HepG2 (cell line): ENCODE results near the gene ZNF513. TPM values are rescaled to one million over a fixed set of nuclear protein-coding genes. Genes with fewer than 3 reads are reported as not detected.

ENCODE experiments used
- CHCHD3 ChIP-seq: sonication (generic); formaldehyde crosslinking; IDR thresholded peaks from 2 replicates; pipeline ENCODE4 v1.8.0; 2022; ENCODE audit warnings: mild to moderate bottlenecking, missing genetic modification reagents, moderate library complexity
- FOXK2 ChIP-seq: fragments of 450-650 bp; IDR thresholded peaks from 2 replicates; pipeline ENCODE4 v1.6.1; 2016
- HNRNPL ChIP-seq: fragments of 200-400 bp; formaldehyde crosslinking; IDR thresholded peaks from 2 replicates; pipeline ENCODE4 v1.6.1; 2017; ENCODE audit warnings: mild to moderate bottlenecking, low read depth, low read length
- IRF2 ChIP-seq: IDR thresholded peaks from 2 replicates; pipeline ENCODE4 v1.6.1; 2018; ENCODE audit warnings: missing genetic modification reagents, missing compliant biosample characterization
- IRX3 ChIP-seq: sonication (generic); formaldehyde crosslinking; IDR thresholded peaks from 2 replicates; pipeline ENCODE4 v1.8.1; 2023; ENCODE audit warnings: mild to moderate bottlenecking, low read depth, missing genetic modification reagents, borderline replicate concordance
- KAT2B ChIP-seq: fragments of 150-350 bp; IDR thresholded peaks from 2 replicates; pipeline ENCODE4 v1.6.1; 2014; ENCODE audit warnings: low read depth, low read length, borderline replicate concordance
- KDM1A ChIP-seq: IDR thresholded peaks from 2 replicates; pipeline ENCODE4 v1.6.1; 2016; ENCODE audit warnings: missing compliant biosample characterization
- LBX2 ChIP-seq: sonication (generic); formaldehyde crosslinking; IDR thresholded peaks from 2 replicates; pipeline ENCODE4 v1.5.0; 2020; ENCODE audit warnings: missing genetic modification reagents, mild to moderate bottlenecking, borderline replicate concordance
- LCORL ChIP-seq, 2 experiments: fragments of 450-650 bp in 1 of 2; sonication (generic) in 1 of 2; formaldehyde crosslinking in 1 of 2; IDR thresholded peaks; 2 replicates each; pipeline versions ENCODE4 v1.5.0 to v1.6.1; 2017 to 2020; ENCODE audit warnings: antibody characterized with exemption in 1 of 2, missing genetic modification reagents in 1 of 2
- MAX ChIP-seq: IDR thresholded peaks from 2 replicates; pipeline ENCODE4 v1.6.1; 2012; ENCODE audit warnings: inconsistent platforms
- MIER2 ChIP-seq: IDR thresholded peaks from 2 replicates; pipeline ENCODE4 v1.6.1; 2016; ENCODE audit warnings: missing biosample characterization, missing genetic modification reagents
- MXD3 ChIP-seq: IDR thresholded peaks from 2 replicates; pipeline ENCODE4 v1.6.1; 2016; ENCODE audit warnings: mild to moderate bottlenecking, missing biosample characterization, missing genetic modification reagents
- PHF21A ChIP-seq: sonication (generic); formaldehyde crosslinking; IDR thresholded peaks from 2 replicates; pipeline ENCODE4 v1.5.0; 2020; ENCODE audit warnings: mild to moderate bottlenecking, missing genetic modification reagents
- PHF5A ChIP-seq: IDR thresholded peaks from one replicate; pipeline ENCODE4 v1.6.1; 2018; ENCODE audit warnings: low read depth, missing genetic modification reagents; ENCODE audit not compliant: unreplicated experiment
- REPIN1 ChIP-seq: sonication (generic); formaldehyde crosslinking; IDR thresholded peaks from 2 replicates; pipeline ENCODE4 v1.8.0; 2022; ENCODE audit warnings: missing genetic modification reagents, low read depth, mild to moderate bottlenecking, borderline replicate concordance
- SMAD3 ChIP-seq: sonication (generic); formaldehyde crosslinking; IDR thresholded peaks from 2 replicates; pipeline ENCODE4 v1.4.0; 2020; ENCODE audit warnings: missing genetic modification reagents
- SMYD3 ChIP-seq: sonication (generic); formaldehyde crosslinking; IDR thresholded peaks from 2 replicates; pipeline ENCODE4 v1.8.1; 2023; ENCODE audit warnings: mild to moderate bottlenecking, missing genetic modification reagents
- TOPORS ChIP-seq: sonication (generic); formaldehyde crosslinking; IDR thresholded peaks from 2 replicates; pipeline ENCODE4 v1.8.0; 2023; ENCODE audit warnings: mild to moderate bottlenecking, missing genetic modification reagents
- XBP1 ChIP-seq: sonication (generic); formaldehyde crosslinking; IDR thresholded peaks from 2 replicates; pipeline ENCODE4 v1.5.0; 2020; ENCODE audit warnings: missing genetic modification reagents
- YEATS4 ChIP-seq: sonication (generic); formaldehyde crosslinking; IDR thresholded peaks from 2 replicates; pipeline ENCODE4 v1.4.0; 2020; ENCODE audit warnings: missing genetic modification reagents, borderline replicate concordance
- ZBTB7B ChIP-seq: sonication (generic); formaldehyde crosslinking; IDR thresholded peaks from 2 replicates; pipeline ENCODE4 v1.4.0; 2020; ENCODE audit warnings: missing genetic modification reagents
- ZFP62 ChIP-seq: sonication (generic); formaldehyde crosslinking; IDR thresholded peaks from 2 replicates; pipeline ENCODE4 v1.4.0; 2020; ENCODE audit warnings: missing genetic modification reagents
- ZNF562 ChIP-seq: sonication (generic); formaldehyde crosslinking; IDR thresholded peaks from 2 replicates; pipeline ENCODE4 v1.8.0; 2022; ENCODE audit warnings: missing genetic modification reagents, borderline replicate concordance
- ZNF572 ChIP-seq: sonication (generic); formaldehyde crosslinking; IDR thresholded peaks from 2 replicates; pipeline ENCODE4 v1.5.1; 2020; ENCODE audit warnings: mild to moderate bottlenecking, missing genetic modification reagents
- ZNF577 ChIP-seq: sonication (generic); formaldehyde crosslinking; IDR thresholded peaks from 2 replicates; pipeline ENCODE4 v1.4.0; 2020; ENCODE audit warnings: mild to moderate bottlenecking, low read depth, missing genetic modification reagents, borderline replicate concordance
- ZNF598 ChIP-seq: sonication (generic); formaldehyde crosslinking; IDR thresholded peaks from 2 replicates; pipeline ENCODE4 v1.5.1; 2020; ENCODE audit warnings: mild to moderate bottlenecking, missing genetic modification reagents, borderline replicate concordance
- ZNF619 ChIP-seq: sonication (generic); formaldehyde crosslinking; IDR thresholded peaks from 2 replicates; pipeline ENCODE4 v1.4.0; 2020; ENCODE audit warnings: mild to moderate bottlenecking, missing genetic modification reagents
- ZSCAN21 ChIP-seq: sonication (generic); formaldehyde crosslinking; IDR thresholded peaks from 2 replicates; pipeline ENCODE4 v1.8.0; 2022; ENCODE audit warnings: mild to moderate bottlenecking, missing genetic modification reagents, moderate library complexity, borderline replicate concordance
- ZSCAN29 ChIP-seq: sonication (generic); formaldehyde crosslinking; conservative IDR thresholded peaks from 2 replicates; pipeline ENCODE4 v1.4.0; 2020; ENCODE audit warnings: mild to moderate bottlenecking, missing genetic modification reagents
- polyA plus RNA-seq, 8 experiments: library from polyadenylated mRNA; depleted of rRNA in 3 of 8; stranded (reverse) in 7 of 8; unstranded in 1 of 8; fragments of >200 nt; fragmentation: Illumina TruSeq in 4 of 8; extraction: Trizol in 4 of 8; gene quantifications; 2 replicates each; pipeline versions ENCODE4 v1.2.1 to v1.2.3, GENCODE V29; 2011 to 2016; ENCODE audit warnings: low read depth in 4 of 8, missing spikeins in 1 of 8, mixed read lengths in 1 of 8; ENCODE audit not compliant: insufficient read depth in 1 of 8
- total RNA-seq, 5 experiments: library from RNA; depleted of rRNA; stranded (reverse); fragments of >200 nt; fragmentation: Illumina TruSeq; extraction: Trizol; gene quantifications; 2 replicates each; pipeline ENCODE4 v1.2.3, GENCODE V29; 2016; ENCODE audit warnings: low read depth in 1 of 5
- TF ChIP-seq, protein P1 (sequence below): IDR thresholded peaks from 2 replicates; pipeline ENCODE4 v1.6.1; 2016; ENCODE audit warnings: missing biosample characterization, missing genetic modification reagents, low read depth

The ZNF513 gene
- total and polyA plus RNA-seq, 2 of the 13 experiments (the other 11 are each of a cell fraction or from before 2014, with no cell fraction given), result 4.9 to 6.3 TPM

DNA sequence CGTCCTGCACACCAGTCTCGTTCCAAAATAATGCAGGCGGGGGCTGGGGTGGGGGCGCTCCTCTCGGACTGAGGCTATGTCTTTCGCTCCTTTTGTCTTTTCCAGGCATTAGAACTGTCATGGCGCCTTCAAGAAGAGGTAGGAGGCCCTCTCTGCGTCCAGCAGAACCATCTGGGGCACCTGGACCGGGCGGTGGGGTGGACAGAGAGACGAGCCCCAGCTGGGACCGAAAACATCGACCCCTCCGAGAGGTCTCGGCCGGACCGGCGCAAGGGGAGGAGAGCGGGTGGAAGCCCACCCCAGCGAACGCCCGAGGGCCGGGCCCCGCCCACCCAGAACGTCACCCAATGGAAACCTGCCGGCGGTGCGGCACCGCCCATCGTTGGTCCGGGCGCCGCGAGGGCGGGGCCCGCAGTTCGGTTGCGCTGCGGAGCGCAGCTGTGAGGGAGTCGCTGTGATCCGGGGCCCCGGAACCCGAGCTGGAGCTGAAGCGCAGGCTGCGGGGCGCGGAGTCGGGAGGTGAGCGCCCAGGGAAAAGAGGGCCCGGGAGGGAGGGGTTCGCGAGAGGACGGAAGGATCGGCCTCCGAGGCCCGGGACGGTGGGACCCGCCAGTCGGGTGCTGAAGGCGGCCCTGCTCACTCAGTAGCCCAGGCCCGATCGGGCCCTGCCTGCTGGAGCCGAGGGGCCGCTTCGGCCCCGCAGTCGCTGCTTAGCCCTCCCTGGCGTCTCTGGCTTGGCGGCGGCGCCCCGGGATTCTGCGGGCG is 47.9 kb upstream of the ZNF513 start, which contains the start of gene NRBP1 (continued):
- TF ChIP-seq PHF21A, result peak; percentile 82
- TF ChIP-seq SMAD3, result 0 out of 2 replicates have a peak, but pooled peaks have one; percentile 17
- TF ChIP-seq XBP1 (CRISPR knock-in tag), result no peak
- TF ChIP-seq ZSCAN21, result peak; percentile 85
- TF ChIP-seq, protein P1, sequence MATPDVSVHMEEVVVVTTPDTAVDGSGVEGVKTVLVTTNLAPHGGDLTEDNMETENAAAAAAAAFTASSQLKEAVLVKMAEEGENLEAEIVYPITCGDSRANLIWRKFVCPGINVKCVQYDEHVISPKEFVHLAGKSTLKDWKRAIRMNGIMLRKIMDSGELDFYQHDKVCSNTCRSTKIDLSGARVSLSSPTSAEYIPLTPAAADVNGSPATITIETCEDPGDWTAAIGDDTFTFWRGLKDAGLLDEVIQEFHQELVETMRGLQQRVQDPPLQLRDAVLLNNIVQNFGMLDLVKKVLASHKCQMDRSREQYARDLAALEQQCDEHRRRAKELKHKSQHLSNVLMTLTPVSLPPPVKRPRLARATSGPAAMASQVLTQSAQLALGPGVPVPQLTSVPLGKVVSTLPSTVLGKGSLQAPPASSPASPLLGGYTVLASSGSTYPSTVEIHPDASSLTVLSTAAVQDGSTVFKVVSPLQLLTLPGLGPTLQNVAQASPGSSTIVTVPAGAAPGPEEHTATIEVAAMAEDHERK, result 0 out of 2 replicates have a peak, but pooled peaks have one; percentile 40
- no peak for TF ChIP-seq KAT2B
- TF ChIP-seq ZNF598 (CRISPR knock-in tag), result peak; percentile 93; the same call in 1 of the 2 replicates
- TF ChIP-seq REPIN1, result peak; percentile 57
- TF ChIP-seq ZBTB7B (CRISPR knock-in tag), result peak; percentile 93
- TF ChIP-seq MXD3 (CRISPR knock-in tag), result peak; percentile 84
- peak; percentile 34; the same call in 1 of the 2 replicates for TF ChIP-seq IRX3 (CRISPR knock-in tag)
- TF ChIP-seq HNRNPL, result no peak
- TF ChIP-seq LBX2 (CRISPR knock-in tag), result no peak
- peak; percentile 42; the same call in 1 of the 2 replicates for TF ChIP-seq TOPORS
- no peak for TF ChIP-seq PHF5A
- TF ChIP-seq ZNF572 (CRISPR knock-in tag), result 0 out of 2 replicates have a peak, but pooled peaks have one; percentile 88
- no peak for TF ChIP-seq CHCHD3
- peak; percentile 57 for TF ChIP-seq IRF2 (CRISPR knock-in tag)
- TF ChIP-seq ZNF619, result peak; percentile 38; the same call in 1 of the 2 replicates
- TF ChIP-seq FOXK2, result no peak
- TF ChIP-seq KDM1A, result no peak
- 0 out of 2 replicates have a peak, but pooled peaks have one; percentile 43 for TF ChIP-seq SMYD3 (CRISPR knock-in tag)
- no peak for TF ChIP-seq ZFP62 (CRISPR knock-in tag)
- peak; percentile 88 for TF ChIP-seq YEATS4 (CRISPR knock-in tag)
- no peak for TF ChIP-seq ZNF562 (CRISPR knock-in tag)
- no peak; the same call in 1 of the 2 replicates for TF ChIP-seq ZSCAN29 (CRISPR knock-in tag)
- TF ChIP-seq LCORL (IDR thresholded peaks at IDR 0.05), result no peak
- peak; percentile 84 for TF ChIP-seq LCORL (CRISPR knock-in tag; IDR thresholded peaks at IDR 0.05)
- no peak for TF ChIP-seq ZNF577 (CRISPR knock-in tag)
- no peak for TF ChIP-seq MIER2 (CRISPR knock-in tag)
- peak; percentile 56 for TF ChIP-seq MAX
